UCSD-AML1 (cell line): ENCODE data around the gene KLHL26.

ENCODE experiments used
- DNase-seq: peaks from one replicate; lab custom pipeline; 2025; ENCODE audit not compliant: unreplicated experiment; lab: John Stamatoyannopoulos, UW

KLHL26 gene

DNA sequence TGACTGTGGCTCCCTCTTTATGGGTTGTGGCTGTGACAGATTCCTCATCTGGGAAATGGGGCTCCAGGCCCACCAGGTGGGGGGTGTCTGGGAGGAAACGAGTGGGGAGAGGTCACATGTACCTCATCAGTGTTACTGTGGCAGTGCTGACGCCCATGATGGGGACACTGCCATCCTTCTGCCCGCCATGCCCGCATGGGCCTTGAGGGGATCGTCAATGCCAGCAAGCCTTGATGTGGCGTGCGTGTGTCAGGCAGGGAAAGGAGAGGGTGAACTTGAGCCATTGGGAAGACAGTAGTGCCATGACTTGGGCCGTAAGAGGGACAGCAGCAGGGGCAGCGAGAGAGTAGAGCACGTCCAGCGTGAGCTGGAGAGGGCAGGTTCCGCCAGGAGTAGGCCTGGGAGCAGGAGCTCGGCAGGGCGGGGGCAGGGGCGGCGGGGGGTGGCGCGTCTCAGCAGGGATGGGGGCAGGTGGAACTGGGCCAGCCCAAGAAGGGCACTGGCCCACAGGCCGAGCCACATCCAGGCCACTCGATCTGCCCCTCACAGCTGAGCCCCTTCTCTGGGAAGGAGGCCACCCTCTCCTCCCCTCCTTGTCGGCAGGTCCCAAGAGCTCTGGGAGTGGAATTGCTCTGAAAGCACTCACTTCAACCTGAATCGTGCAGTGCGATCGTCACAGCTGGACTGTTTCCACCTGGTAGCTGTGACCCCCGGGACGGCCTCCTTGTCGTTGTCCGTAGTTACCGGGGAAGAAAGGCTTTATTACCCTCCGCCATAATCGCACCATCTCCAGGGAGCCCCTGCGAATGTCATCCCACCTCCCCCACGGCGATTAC, 9.9 kb downstream of the KLHL26 start:
- DNase-seq, result no peak

DNA sequence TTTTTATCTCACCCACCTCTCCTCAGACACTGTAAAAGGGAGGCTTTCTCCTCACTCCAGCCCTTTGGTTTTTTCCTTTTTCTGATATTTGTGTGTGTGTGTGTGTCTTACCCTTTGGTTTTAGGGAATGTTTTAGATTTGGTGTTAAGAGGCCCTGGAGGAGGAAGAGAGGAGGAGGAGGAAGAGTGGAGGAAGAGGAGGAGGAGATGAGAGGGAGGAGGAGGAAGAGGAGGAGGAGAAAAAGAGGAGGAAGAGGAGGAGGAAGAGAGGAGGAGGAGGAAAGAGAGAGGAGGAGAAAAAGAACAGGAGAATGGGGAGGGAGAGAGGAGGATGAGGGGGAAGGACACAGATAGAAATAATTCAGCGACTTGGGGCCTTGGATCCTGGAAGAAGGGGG, 10.5 kb downstream of the KLHL26 start:
- no peak for DNase-seq

DNA sequence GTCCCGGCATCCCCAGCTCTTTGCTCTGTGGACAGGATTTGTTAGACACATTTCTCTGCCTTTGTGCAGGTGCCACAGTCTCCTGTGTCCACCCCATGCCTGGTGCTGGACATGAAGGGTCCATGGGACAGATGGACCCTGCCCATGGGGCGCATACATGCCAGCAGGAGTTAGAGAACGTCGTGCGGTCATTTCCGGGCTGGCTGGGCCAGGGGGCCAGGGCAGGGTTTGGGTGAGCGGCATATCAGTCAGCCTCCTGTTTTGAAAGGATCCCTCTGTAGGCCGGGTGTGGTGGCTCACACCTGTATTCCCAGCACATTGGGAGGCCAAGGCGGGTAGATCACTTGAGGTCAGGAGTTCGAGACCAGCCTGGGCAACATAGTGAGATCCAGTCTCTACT, 11.0 kb downstream of the KLHL26 start:
- no peak for DNase-seq

DNA sequence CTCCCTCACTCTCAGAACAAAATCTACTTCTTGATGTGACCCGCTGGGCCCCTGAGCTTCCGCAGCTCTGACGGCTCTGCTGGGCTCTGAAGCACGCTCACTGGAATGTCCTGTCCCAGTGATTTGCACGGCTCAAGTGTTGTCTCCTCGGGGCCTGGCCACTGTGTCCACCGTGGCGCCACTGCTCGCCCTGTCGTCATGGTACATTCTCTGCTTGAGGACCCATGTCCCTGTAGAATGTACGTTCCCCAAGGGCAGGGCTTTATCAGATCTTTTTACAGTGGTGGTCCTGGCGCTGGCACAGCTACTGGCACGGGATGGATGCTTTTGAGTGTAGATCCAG, 12.1 kb downstream of the KLHL26 start:
- DNase-seq, result no peak

DNA sequence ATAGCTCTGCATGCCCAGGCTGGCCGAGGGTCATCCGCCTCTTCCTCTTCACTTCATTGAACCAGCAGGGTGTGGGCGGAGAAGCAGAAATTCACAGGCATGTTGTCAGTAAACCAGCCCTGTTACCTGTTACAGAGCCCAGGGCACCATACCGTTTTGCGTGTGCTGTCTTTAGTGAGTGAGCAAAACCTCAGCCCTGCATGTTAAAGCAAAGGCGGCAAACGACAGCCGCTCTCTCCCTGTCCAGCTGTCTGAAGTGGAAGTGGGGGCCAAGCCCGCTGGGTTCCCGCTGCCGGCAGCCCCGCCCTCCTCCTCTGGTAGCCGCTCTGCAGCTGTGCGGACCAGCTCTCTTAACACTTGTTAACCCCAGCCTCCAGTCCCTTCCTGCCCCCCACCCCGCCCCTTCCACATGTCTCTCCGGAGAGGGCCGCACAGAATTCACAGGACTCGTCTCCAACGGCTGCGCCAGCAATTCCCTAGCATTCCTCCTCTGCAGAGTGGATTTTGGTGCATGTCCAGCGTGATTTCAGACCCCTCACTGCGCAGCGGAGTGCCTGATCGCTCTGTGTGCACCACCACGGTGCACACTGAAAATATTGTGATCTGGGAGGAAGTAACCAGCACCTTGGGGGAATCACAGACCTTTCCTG, 12.7 kb downstream of the KLHL26 start:
- DNase-seq, result peak; percentile 51

DNA sequence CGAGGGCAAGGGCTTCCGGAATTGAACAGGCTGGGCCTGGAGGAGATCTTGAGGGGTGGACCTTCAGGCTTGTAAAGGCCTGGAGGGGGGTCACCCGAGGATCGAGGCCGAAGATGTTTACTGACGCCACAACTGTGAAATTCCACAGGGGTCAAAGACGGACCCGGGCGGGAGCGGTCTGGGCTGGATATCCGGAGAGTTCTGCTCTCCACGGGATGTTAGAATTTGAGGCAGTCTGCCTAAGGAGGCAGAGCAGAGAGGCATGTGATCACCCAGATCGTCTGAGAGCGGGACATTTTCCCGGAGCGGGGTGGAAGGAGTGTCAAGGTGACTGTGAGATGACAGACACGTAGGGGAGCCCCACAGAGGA, 13.2 kb downstream of the KLHL26 start:
- no peak for DNase-seq

DNA sequence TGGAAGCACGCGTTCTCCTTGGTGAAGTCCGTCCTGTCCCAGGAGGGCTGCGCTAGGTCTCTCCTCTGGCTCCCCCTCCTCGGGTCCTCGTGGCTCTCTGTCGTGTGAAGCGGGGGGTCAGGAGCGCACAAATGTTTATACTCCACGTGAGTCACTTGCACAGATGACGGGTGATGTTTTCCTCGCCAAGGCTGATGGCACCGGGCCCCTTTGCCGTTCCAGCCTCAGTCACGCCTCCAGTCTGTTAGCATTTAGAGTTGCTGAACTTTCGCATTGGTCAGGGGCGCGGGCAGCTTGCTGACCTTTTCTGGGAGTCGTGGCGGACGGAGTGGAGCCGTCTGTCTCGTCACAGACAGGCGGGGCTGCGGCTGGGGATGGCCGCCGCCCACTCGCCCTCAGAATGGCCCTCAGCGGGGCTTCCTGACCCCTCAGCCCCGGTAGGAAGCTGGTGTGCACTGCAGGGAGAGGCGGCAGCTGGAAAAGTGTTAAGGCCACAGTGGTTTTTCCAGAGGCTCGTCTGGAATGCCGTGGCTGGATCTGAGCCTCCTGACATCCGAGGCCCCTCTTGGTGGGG, 13.7 kb downstream of the KLHL26 start:
- no peak for DNase-seq

DNA sequence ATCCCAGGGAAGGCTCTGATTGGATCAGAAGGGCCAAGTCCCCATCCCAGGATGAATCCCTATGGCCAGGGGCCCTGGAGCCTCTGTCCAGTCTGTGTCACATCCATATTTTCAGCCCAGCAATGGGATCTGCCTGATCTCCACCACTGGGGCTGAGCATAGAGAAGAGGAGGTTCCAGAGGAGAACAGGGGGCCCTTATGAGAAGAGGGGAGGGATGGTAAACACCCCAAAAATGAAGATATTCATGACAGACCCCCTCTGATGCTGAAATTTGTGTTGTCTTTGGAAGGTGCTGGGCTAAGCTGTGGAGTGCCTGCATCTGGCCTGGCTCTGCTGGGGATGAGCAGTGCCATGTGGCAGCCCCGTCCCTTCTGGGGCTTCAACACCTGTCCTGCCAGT, 14.5 kb downstream of the KLHL26 start:
- DNase-seq, result no peak

DNA sequence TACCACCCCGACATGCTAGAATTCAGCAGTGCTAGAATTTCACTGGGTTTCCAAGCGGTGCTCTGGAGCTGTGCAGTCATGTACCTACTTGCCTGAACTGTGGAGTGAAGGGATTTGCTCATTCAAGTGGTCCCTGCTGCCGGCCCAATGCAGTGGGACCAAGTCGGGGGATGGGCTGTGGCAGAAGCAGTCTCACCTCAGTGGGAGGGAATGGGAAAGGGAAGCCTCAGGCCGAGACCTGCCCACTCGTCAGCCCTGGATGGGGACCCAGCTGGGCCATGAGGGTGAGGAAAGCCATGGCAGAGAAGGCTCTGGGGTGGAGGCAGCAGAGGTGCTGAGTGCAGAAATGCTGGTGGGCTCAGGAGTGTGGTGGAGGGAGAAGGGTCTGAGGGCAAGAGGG, 14.9 kb downstream of the KLHL26 start:
- DNase-seq, result no peak

DNA sequence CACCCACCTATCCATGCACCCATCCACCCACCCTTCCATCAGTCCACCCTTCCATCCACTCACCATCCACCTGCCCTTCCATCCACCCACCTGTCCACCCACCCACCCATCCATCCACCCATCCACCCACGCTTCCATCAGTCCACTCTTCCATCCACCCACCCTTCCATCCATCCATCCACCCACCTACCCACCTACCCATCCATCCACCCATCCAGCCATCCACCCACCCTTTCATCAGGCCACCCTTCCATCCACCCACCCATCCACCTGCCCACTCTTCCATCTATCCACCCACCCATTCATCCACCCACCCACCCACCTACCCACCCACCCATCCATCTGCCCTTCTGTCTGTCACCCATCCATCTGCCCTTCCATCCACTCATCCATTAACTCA, 17.0 kb downstream of the KLHL26 start:
- DNase-seq, result no peak

DNA sequence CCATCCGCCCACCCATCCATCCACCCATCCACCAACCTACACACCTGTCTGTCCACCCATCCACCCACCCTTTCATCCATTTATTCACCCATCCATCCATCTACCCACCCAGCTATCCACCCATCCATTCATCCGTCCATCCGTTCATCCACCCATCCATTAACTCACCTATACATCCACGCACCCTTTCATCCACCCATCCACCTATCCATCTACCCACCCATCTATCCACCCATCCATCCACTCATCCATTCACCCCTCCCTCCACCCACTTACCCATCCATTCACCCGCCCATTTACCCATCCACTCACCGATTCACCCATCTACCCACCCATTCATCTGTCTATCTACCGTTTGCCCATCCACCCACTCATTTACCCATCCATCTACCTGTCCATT, 17.6 kb downstream of the KLHL26 start:
- DNase-seq, result no peak

DNA sequence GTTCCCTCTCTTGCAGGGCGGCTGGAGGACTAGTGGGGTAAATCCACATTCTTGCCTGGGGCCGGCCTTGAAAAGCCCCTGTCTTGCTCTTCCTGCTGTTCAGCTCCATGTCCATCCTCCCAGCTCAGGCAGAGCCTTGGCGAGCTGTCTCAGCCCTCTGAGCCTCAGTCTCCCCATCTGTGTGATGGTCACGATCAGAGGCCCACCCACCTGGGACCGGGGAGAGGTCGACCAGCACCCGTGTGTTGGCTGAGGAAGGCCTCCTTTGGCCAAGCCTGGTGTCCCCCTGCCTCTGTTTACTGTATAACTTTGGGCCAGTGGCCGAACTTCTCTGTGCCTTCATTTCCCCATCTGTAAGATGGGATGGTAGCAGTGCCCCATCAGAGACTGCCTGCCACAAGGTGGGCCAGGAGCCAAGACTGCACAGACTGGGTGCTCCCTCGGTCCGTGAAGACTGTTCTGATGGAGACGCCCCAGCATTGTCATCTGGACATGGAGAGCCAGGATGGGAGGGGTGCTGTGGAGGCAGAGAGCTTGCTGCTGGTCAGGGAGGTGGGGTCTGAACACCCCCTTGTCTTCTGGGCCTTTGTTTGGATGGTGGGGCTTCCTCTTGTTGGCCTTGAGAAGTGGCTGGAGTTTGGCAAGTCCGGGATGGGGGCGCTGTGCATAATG, 18.5 kb downstream of the KLHL26 start:
- DNase-seq, result no peak

DNA sequence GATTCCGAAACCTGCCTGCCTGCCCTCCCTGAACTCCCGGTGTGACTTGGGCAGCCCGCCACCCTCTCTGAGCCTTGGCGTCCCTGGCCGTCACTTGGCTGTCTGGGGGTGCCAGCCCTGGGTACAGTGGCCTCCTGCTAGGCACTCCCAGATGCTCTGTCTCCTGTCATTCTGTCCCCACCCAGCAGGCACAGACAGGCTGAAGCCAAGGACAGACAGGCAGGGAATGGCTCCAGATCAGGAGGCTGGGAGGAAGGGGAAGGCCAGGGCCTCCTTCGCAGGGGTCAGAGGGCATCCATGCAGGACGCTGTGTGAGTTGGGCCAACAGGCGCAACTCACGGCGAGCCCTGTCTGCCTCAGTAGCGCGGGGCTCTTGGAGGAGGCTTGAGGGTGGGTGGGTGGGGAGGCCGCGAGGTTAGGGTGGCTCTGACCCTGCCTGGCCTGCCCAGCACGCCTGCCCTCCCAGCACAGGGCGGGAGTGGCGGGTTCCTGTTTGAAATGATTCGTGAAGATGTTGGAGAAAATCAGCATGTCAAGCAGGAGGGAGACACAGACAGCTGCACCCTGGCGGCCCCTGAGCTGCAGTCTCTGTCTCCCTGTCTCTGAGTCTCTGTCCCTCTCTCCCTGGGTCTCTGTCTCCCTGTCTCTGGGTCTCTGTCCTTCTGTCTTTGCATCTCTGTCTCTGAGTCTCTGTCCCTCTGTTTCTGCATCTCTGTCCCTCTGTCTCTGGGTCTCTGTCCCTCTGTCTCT, 19.7 kb downstream of the KLHL26 start:
- DNase-seq, result no peak

DNA sequence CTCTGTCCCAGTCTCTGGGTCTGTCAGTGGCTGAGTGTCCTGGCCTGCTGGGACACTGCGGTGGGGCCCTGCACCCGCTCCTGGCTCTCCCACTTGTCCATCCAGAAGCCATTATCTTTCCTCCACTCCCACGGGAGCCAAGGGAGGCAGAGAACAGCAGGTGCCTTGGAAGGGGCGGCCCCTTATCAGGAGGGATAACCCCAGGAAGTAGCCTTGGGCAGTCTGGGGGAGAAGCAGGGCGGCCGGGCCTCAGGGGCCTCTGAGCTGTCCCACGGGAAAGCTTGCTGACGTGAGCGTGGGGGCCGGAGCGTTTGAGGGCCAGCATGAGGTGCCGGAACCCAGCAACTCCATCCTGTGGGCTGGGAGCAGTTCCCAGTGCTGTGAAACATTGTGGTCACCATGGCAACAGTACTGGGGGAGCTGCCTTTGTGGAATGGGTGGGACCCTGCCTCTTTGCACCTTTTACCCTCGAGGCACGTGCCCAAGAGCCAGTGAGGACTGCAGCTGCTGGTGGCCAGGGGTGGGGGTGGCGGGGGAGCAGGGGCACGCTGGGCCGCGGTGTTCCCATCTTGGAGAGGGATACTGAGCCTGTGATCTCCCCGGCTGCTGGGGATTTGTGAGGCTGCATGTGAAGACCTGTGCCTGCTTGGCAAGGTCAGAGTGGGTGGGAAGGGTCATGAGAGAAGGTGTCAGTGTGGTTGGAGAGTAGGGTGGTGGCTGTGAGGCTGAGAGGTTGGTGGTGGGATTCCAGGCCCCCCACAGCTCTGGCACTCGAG, 20.9 kb downstream of the KLHL26 start:
- no peak for DNase-seq

DNA sequence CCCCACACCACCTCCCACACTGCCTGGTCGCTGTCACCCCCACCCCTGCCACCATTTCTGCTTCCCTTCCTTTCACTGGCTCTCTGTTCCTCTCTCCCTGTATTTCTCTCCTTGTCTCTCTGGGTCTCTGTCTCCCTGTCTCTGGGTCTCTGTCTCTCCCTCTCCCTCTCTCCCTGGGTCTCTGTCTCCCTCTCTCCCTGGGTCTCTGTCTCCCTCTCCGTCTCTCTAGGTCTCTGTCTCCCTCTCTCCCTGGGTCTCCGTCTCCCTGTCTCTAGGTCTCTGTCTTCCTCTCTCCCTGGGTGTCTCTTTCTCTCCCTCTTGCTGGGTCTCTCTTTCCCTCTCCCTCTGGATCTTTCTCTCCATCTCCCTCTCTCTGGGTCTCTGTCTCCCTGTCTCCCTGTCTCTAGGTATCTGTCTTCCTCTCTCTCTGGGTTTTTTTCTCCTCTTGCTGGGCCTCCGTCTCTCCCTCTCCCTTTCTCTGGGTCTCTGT, 21.6 kb downstream of the KLHL26 start:
- no peak for DNase-seq

DNA sequence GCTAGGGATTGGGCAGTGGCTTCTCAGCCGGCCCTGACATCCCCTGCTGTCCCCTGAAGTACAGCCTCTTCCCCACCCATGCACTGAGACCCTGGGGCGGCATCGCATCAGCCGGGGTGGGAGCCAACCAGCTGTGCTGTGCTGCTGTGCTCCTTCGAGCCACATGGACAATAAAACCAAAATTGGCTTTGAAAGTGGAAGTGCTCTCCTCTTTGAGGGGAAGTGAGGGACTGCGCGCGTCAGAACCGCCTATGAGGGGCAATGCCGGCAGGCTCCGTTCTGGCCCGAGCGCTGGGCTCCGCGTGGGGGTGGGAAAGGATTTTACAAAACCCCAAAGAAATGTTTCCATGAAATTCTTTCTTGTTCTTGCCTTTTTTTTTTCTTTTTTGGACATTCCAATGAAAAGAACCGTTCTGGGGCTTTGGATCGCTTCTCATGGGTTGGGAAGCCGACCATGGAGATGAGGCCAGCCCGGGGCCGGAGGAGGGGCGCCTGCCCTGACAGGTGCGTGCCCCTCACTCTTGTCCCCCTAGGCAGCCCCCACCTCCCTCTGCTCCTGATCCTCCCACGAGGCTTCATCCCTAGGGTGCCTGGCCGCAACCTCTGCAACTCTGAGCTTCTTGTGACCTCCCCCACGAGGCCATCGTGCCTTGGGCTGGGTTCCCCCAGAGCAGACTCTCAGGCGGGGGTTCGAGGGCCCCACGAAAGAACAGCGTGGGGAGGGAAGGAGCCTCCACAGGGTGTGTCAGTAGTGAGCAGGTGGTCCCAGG, 22.6 kb downstream of the KLHL26 start:
- peak; percentile 27 for DNase-seq

DNA sequence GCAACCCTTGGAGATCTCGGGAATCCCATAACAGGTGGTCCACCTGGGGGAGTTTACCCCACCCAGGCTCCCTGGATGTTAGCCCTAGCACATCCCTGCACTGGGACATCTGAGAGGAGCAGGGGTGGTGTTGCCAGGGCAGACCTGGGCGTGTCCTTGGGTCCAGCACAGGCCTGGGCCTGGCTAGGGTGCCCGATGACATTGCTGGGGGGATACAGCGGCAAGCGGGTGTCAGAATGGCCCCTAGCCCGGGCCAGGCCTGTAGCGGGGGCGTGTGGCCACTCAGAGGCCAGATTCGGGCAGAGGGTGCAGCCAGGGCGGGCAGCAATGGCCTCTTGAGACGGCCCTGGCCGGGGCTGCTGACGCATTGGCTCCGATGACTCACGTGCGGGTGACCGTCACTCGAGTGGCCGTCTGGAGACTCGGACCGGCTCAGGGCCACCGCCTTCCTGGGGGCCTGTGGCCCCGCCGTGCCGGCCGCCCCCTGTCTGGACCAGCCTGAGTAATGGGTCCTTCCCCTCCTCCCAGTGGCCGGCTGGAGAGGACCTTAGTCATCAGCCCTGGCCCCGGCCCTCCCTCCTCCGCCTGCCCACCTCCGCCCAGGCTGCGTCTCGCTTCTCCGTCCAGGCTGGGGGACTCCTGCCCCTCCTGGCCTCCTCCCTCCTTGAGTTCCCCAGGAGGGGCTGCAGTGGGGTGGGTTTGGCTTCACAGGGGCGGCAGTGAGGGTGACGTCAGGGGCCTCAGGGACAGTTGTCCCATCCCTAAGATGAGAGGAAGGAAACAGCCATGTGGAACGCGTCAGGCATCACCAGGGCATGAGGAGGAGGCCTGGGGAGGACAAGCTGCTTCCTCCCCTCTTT, 23.5 kb downstream of the KLHL26 start:
- DNase-seq, result no peak

DNA sequence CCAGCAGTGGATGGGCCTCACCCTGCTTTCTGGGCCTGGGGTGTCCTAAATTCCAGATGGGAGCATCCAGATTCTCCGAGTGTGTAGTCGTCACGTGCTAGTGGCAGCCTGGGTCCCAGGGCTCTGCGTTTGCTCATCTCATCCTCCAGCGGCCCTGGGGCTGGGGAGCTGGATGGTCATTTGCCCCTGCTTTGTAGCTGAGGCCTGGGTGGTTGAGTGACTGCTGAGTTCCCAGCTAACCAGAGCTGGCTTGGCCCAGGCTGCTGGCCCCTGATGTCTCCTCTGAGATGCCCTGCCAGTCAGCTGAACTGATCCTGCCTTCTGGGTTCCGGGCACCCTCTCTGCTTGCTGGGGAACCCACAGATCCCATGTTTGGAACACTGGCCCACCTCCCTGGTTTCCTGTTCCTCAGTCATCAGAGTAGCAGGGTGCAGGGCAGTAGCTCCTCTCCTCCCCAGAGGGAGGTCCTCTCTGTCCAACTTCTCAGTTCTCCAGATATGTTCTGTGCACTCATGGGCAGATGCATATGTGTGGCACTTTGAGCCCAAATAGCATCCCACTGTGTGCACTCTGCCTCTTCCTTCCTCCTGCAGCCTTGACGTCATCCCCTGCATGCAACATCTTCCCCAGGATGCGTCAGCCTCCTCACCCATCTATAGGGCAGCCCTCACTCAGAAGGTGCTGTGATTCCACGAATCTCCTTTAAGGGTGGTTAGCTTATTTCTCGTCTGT, 24.3 kb downstream of the KLHL26 start:
- DNase-seq, result no peak
